CD4-positive, alpha-beta T cell treated with Interleukin-4 for 4 hours (primary cell): ENCODE results near the gene MRPS10.
"Not testable (repeated sequence)": the region's sequence is repeated elsewhere in the genome, so short reads cannot be mapped to it uniquely, and the experiment has no call there.

Experiments
- DNase-seq: peaks from one replicate; pipeline ENCODE4 v3.0.0-alpha.2; 2020

The MRPS10 gene

DNA sequence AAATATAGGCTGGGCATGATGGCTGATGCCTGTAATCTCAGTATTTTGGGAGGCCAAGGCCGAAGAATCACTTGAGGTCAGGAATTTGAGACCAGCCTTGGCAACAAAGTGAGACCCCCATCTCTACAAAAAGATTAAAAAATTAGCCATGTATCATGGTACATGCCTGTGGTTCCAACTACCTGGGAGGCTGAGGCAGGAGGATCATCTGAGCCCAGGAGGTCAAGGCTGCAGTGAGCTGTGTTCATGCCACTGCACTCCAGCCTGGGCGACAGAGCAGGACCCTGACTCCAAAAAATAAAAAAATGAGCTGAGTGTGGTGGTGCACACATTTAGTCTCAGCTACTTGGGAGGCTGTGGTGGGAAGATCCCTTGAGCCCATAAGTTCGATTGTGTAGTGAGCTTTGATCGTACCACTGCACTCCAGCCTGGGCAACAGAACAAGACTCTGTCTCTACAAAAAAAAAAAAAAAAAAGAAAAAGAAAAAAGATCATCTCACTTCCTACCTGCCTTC lies 12.8 kb downstream of the MRPS10 start:
- no peak for DNase-seq

DNA sequence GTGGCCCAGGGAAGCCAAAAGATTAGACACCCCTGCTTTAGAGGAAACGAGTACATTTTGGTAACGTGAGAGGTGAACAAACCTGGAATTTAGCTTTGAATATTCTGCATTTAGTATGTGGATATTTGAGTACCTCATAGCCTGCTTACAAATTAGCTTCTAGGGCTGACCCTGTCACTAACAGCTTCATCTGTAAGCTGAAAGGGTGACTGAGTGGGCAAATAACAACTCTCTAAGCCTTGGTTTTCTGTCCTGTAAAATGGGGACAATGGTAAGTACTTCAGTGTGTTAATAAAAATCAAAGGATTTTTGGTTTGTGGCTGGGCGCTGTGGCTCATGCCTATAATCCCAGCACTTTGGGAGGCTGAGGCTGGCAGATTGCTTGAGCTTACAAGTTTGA lies 14.5 kb downstream of the MRPS10 start:
- DNase-seq, result no peak

DNA sequence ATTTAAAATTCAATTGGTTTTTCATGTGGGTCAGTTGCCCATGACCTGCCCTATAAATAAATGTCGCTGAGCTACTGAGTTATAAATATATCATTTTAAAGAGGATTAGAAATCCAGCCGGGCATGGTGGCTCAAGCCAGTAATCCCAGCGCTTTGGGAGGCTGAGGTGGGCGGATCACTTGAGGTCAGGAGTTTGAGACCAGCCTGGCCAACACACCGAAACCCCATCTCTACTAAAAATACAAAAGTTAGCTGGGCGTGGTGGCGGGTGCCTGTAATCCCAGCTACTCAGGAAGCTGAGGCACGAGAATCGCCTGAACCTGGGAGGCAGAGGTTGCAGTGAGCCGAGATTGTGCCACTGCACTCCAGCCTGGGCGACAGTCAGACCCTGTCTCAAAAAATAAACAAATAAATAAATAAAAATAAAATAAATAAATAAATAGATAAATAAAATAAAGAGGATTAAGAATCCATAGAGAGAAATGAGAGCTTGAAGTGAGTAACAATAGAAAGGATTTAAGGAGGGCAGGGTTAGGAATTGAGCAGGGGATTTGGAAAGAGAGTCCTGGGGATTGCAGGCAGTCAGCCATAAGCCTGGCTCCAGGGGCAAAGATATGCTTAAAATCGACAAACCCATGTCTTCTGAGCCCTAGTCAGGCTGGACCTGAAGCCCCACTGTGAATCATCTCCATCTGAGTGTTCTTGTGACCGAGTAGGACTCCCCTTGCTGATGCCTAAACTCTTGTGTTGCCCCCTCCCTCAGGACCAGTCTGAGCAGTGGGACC lies 15.3 kb downstream of the MRPS10 start:
- DNase-seq, result not testable (repeated sequence)

DNA sequence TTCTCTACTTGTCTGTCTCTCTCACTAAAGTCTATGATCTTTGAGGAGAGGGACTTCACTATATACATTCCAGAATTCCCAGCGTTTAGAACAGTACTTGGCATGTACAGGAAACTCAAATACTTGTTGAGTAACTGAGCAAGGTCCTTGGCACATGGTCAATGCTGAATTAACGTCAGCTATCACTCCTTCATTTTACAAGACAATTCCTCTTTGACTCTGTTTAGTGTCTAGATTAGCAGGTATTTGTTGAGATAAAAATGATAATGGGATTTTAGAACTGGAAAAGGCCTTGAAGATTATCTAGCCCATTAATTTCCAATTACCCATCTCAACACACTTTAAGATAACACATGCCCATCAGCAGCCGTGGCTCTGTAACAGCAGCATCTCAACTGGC lies 16.3 kb downstream of the MRPS10 start:
- no peak for DNase-seq

DNA sequence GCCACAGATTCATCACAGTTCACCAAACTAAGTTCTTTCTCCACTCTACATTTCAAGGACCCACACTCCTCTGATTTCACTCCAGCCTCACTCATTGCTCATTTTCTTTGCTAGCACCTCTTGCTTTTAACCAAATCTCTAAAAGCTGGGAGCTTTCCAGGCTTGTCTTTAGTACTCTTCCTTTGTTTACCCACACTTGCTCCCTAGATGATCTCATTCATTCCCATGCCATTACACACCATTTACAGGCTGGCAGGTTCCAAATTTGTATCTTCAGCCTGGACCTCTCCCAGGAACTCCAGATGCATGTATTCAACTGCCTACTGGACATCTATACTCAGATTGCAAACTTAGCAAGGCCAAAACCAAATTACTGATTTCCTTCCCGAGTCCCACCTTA lies 17.6 kb downstream of the MRPS10 start:
- DNase-seq, result no peak

DNA sequence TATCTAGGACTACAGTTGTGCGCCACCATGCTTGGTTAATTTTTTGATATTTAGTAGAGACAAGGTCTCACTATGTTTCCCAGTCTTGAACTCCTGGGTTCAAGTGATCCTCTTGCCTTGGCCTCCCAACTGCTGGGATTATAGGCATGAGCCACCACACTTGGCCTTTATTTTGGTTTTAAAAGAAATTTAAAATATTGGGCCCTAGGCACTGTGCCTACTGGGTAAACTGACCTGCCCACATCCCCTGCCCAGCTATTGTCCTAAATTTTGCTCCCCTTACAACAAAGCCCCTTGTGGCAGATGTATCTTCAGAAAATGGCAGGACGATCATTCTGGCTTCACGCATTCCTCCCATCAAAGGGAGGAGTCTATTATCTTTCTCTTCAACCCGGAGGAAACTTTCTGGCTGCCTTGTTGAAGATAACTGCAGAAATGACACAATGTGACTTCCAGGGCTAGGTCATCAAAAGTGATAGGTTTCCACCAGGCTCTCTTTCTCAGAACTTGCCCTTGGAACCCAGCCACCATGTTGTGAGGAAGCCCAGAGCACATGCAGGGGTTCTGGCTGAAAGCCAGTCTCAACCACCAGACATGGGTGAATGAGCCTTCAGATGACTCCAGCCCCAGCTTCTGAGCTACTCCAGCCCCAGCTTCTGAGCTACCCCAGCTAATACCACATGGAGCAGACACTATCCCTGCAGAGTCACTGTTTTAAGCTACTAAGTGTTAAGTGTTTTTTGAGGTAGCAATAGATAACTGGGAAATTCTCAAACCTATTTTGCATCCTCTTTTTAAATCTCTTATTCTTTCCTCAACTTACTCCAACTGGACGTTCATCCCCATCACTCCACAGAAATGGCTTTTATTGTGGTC lies 18.3 kb downstream of the MRPS10 start:
- no peak for DNase-seq

DNA sequence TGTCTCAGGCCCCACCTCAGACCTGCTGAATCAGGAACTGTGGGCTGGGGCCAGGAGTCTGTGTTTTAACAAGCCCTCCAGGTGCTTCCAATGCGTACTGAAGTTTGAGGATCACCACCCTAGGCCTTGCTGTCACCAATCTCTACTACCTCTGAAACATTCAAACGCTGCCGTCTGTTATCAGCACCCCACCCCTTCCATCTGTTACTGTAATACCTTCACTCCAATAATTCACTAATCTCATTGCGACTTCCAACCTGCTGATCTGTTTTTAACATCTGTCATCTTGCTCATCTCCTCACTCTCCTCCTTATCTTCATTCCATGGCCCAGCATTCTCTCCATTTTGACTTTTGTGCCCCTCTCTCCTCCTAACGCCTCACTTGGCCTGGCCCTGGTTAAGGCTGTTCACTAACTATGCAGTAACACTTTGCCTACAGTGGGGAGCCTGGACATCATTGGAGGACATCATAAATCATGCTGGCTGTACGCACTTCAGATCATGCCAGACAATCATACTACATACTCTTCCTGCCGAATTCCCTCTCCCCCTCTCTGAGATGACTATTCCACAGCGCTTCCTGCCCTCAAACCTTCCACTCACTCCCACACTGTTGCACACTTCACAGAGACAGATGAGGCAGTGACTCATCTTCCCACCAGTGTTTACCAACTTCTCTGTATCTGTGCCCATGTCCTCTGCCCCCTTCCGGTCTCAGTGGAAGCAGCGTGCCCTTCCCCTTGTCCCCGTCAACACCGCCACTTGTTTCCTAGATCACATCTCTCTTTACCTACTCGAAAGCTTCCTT lies 19.9 kb downstream of the MRPS10 start:
- DNase-seq, result peak; percentile 12

DNA sequence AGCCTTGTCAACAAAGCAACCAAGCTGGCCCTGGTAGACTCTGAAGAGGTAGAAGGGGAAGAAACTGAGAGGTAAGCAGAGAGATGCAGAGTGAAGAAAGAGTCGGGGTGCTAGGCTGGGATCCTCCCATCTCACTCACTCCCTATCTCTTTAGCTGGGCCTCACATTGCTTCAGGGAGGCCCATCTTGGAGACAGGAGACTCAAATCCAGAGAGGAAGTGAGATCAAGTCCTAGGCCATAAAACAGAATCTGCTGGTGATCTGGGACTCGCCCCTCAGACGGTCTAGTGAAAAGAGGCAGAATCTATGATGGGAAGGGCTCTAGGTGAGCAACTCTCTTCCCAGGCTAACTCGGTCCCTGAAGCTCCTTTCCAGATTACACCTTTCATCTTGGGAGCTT lies 22.2 kb downstream of the MRPS10 start:
- no peak for DNase-seq

DNA sequence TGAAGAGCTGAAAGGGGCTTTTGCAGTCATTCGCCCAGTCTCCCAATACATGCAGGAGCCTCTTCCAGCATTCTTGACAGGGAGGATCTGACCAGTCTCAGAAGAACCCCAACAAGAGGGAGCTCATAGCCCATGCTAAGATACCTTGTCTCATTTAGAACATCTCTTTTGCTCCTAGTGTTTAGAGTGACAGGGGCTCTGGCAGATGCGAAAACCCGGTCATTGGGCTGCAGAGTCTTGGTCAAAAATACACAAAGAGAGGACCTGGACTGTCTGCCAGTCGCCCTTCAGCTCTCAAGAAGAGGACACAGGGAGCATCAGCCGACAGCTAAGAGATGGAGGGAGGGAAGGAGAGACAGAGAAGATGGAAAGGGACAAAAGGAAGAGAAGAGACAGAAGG lies 23.6 kb downstream of the MRPS10 start:
- no peak for DNase-seq

DNA sequence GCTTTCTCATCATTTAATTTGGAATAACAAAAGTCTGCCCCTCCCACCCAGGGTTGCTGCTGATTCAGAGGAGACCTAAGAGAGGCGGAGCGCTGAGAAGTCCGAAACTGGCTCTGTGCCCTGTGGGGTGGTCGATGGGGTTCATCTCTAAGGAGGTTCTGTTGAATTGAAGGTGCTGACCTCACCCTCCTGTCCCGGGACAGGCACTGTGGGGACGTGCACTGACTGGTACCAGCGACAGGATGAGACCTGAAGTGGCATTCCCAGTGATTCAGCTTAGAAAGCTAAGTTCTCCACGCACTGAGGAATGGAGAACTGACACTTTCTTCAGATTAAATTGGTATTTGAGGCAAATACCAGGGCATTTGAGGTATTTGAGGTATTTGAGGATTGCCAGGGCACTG lies 24.2 kb downstream of the MRPS10 start:
- no peak for DNase-seq

DNA sequence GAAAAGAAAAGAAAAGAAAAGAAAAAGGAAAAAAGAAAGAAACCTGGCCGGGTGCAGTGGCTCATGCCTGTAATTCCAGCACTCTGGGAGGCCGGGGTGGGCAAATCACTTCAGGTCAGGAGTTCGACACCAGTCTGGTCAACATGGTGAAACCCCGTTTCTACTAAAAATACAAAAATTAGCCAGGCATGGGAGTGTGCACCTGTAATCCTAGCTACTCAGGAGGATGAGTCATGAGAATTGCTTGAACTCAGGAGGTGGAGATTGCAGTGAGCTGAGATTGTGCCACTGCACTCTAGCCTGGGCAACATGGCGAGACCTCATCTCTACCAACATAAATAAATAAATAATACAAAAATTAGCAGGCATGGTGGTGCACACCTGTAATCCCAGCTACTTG lies 25.3 kb downstream of the MRPS10 start:
- not testable (repeated sequence) for DNase-seq

DNA sequence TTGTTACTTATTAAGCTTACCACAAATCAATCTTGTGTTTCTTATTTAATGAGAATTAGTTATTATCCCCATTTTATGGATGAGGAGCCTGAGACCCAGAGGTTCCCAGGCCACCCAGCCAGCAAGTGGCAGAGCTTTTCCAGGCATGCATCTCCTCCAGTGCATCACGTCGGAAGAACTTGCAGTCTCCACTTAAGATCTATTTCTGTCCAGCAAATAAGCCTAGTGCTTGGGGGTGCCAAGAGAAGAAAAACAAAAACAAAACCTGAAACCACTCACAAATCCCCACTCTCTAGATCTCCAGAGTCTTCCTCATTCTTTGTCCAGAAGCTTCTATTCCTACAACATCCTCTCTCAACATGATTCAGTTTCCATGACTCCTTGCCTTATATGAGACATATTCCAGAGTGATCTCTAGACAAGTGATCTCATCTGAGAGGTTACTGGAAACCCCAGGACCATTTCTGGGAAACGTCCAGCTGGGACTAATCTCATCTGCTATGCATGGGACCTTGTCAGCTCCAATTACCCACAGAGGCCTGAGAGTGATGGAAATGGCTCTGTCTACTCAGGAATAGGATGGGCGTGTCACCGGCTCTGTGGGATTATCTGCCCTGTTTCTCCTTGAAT lies 27.0 kb downstream of the MRPS10 start:
- no peak for DNase-seq

DNA sequence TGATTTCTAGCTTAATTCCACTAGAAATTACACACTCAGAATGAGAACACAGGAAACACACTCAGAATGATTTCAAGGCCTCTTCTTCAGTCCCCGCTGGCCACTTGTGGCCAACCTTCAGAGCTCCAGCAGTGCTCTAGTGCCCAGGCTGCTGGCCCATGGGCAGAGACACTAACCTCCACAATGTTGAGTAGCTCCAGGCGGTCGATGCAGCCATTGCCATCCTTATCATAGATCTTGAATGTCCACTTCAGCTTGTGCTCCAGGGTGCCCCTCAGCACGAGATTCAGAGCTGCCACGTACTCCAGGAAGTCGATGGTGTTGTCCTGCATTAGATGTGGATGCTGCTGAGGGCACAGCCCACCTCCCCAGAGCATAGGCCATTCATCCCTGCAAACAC lies 29.3 kb downstream of the MRPS10 start:
- DNase-seq, result no peak

DNA sequence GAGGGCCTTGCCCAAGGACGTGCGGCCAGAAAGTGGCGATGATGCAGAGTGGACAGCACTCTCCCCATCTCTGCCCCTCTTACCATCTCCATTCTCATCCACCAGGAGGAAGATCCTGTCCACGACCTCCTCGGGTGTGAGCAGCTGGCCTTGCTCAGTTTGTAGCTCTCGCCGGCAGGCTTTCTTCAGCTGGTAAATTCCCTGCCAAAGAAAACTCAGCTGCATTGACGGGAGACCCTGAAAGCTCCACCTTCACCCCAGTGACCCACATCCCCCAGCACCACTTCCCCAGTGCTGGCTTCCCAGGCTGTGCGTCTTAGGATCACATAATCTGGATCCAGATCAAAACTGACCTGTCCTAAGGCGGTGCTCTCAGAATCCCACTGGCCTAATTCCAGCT lies 32.1 kb downstream of the MRPS10 start:
- no peak for DNase-seq

DNA sequence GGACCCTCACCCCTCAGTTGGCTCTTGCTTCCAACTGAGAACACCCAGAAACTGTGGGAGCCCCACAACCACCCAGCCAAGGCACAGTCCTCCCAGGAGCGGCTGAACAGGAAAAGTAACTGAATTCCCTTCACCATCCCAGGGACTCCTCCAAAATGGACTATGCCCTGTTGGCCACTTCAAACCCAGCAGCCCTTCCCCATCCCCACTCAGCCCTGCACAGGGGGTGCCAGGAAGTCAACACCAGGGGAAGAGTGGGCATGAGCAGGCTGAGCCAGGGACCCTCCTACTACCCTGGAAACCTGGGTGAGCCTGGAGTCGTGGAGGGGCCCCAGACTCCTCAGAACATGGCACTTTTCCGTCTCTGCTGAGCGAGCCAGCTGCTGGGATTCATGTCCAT lies 33.2 kb downstream of the MRPS10 start:
- no peak for DNase-seq

DNA sequence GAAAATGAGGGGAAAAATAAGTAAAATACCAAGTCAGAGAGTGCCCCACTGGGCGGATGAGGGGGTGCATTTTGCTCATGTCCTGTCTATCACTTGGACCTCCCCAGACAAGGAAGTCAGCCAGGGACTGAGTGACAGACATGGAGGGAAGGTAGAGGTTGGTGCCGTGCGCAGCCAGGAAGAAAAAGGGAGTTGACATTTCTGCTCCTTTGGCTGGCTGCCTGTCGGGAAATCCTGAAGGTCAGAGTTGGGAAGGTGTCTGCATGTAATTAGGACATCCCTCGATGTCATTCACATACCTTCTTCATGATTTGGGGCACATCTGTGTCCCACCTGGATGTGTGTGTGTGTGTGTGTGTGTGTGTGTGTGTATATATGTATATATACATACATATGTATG lies 35.6 kb downstream of the MRPS10 start:
- no peak for DNase-seq

DNA sequence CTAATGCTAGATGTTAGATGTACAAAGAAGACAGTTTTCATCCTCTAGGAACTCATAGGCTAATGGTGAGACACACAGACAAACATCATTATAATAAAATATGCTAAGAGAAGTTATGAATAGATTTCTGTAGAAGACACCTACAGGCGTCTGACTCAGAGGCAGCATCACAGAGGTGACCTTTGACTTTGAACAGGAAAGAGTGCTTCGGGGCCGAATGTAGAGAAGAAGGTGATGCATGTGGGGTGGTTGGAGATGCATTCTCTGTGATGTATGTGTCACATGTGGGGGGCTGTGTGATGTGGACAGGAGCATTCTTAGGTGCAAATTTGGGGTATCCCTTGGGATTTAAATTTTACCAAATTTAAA lies 37.7 kb downstream of the MRPS10 start:
- no peak for DNase-seq

DNA sequence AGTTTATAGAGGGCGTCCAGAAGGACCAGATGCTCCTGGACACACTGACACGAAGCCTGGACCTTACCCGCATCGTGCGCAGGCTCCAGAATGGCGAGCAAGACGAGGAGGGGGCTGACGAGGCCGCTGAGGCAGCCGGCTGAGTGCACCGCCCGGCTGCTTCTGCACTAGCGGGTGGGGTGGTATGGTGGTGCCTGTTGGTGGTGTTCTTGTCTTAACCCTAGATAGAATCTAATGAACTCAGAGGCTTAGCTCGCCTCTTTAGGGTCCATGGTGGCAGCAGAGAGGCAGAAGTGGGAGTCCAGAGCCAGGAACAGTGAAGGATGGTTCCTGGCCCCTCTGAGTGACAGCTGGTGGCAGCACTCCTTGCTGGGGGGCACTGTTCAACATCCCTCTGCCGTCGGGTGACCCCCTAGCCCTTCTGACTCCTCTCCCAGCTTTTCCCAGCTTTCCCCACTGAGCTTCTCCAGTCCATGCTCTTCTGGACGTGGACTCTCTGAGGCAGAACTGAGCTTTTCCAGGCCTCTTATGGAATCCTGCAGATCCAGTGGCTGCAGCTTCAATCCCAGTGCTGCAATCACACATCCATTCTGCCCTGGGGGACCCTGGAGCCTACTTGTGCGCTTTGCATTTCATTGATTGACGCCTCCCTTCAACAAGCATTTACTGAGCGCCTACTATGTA lies 38.3 kb downstream of the MRPS10 start:
- DNase-seq, result no peak

DNA sequence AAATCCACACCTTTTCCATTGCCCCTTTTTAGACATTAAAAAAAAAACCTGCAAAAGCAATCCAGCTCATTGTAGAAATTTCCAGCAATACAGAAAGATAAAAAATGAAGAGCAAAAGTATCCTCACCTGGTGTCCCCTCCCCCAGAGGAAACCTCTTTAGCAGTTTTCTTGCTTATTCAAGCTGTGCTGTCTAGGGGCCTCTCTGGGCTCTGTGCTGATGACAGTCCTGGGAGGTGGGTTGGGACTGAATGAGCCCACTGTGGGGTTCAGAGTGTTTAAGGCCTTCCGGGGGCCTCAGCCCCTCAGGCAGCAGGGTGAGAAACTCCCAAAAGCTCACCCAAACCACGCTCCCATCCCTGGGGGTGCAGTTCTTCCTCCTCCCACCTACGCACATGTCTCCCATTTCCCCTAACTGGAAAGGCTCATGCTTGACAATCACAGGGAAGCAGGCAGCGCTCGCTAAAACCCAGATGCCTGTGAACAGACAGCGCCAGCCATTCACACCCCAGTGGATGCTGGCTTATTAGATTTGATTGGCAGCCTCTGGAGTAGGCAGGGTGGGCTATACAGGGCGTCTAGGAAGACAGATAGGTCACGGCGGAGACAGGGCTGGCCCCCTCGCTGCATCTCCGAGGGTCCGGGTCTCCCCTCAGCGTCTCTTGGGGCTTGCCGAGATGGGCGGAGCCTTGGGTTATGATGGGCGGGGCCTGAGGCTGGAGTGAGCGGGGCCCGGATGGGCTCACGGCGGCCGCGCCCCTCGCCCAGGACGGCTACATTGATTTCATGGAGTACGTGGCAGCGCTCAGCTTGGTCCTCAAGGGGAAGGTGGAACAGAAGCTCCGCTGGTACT lies 39.9 kb downstream of the MRPS10 start:
- DNase-seq, result no peak

DNA sequence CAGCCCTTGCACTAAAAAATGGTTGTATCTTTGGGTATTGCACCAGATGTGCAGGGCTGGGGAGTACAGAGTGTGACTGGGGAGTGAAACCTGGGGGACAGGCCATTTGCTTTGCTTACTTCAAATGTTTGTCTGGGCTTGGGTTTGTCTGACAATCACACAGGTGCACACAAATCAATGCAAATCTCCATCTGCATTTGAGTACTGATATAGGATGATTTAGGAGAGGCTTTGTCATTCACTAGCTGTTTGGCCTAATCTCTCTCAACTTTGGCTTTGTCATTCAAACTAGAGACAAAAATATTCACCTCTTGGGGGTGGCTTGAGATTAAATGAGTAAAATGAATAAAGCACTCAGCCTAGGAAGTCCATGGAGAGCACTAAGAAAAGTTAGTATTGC lies 40.7 kb downstream of the MRPS10 start:
- DNase-seq, result no peak

DNA sequence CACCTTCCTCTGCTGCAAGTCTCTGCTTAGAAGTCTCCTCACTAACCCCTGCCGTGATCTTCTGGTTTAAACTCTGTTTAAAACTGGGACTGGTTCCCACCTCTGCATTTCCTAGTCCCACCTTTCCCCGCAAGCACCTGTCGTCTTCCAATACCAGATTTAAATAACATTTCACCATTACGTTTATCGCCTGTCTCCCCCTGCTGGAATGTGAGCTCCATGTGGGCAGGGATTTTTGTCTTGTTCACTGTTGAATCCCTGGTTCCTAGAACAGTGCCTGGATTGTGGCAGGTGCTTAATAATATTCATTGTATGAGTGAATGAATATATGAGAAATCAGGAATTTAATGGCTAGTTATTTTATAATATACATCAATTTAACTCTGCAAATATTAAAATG lies 41.8 kb downstream of the MRPS10 start:
- DNase-seq, result no peak
